T-helper 1 cell treated with Interleukin-12 subunit alpha and Interleukin-12 subunit beta and Interleukin-4 antibody, amounts not matched to agents 30 ng/mL and 1 ng/mL, for 36 hours (primary cell): Measurements from ENCODE around the gene TSPAN9. TPM values are rescaled to one million over a fixed set of nuclear protein-coding genes. Genes with fewer than 3 reads are reported as not detected.

Source experiments
- intact Hi-C: fragments of 100-400 bp; cut with micrococcal nuclease; formaldehyde crosslinking; loops from one replicate; pipeline ENCODE4 v1.15.1; 2024
- total RNA-seq: library from RNA; stranded (reverse); gene quantifications from 2 replicates; pipeline ENCODE4 v1.2.3, GENCODE V29; 2022

TSPAN9 gene
- total RNA-seq, 1 donor from 2014 or later = not detected

DNA sequence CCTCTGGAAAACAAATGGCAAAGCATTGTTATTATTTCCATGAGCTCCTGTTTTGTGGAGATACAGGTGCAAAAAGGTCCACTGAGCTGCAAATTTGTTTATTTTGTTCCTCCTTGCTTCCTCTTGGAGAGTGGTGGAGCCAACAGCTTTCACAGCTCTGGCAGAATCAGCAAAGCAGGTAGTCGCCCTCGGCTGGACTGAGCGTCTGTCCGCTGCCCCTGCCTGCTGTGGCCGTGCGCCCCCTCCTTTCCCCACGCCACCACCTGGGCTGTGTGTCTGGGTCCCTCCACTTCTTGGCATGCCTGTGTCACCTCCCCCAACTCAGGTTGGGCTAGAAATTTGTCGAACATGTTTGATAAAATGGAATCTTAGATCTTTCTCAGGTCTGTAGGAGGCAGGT lies 188.2 kb downstream of the TSPAN9 start:
- intact Hi-C loops = no loop called here

GRCh38 chr12:3266638-3267037 lies 189.5 kb downstream of the TSPAN9 start:
- intact Hi-C loops = no loop called here

DNA sequence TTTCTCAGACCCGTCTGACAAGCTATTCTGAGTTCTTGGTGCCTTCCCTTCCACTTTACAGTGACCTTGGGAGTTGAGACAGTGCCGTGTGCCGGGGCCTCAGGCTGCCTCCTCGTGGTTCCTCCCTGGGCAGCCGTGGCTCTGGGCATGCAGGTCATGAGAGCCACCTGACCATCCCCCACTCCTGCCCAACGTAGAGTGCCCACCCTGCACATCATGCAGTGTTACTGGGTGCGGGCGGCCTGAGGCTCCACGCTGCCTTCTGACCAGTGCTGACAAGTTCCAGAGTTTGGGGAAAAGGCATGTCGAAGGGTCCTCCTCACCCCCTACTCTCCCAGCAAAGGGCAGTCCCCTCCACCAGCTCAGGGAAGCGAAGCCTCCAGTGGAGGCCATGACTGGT lies 190.5 kb downstream of the TSPAN9 start:
- intact Hi-C loops = no loop called here

- intact Hi-C loops = no loop called here
These were observed 192.4 kb downstream of the TSPAN9 start for GRCh38 chr12:3269594-3269993.

- intact Hi-C loops = no loop called here
These were observed 194.0 kb downstream of the TSPAN9 start for GRCh38 chr12:3271146-3271545.

DNA sequence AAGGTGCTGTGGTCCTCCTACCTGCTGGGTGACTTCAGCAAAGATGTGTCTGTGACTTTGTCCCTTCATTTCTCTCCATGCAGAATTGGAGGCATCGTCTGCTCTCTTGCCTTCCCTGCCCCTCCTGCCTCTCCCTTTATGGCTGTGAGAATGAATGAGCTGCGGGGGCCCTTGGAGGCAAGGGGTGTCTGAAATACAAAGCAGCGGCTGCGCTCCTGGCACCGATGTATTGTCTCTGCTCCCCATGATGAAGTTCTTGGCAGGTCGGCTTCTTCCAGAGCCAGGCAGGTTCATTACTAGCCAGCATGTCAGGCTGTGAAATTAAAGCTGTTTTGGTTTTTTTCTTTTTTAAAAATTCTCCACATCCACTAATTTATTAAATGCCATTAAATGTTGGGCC lies 194.5 kb downstream of the TSPAN9 start:
- intact Hi-C loops = no loop called here

DNA sequence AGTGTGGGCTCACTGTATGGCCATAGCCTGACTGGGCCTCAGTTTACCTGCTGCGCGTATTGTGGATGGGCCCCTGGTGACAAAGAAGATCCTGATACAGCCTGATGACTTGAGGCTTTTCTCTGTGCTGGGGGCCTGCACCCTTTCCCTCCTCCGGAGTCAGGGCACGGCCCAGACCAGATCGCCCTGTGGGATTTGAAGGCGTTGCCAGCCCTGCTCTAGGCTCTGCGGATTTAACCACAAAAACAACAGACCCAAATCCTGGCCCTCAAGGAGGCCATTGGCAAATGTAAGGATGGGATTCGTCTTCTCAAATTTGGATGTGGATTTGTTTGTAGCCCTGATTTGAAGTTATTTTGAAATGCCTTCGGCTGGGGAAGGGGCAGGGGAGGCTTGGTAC lies 195.8 kb downstream of the TSPAN9 start:
- intact Hi-C loops = no loop called here

DNA sequence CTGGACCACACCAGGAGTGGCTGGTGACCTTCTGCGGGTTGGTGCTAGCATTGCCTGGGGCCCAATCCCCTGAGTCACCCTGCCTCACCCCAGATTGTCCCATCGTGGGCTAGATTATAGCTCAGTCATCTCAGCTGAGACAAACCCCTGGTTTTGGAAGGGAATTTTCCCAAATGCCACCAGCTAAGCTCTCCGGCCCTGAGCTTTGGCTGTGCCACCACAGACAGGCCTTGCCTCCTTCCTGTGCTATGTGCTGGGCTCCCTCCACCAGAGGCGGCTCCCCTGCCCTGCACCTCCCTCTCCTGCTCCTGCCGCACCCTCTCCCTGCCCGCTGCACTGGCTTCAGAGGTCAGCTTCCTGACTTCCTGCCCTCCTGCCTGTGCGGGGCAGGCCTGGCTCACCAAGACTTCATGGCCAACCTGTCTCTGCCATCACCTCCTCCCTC lies 196.3 kb downstream of the TSPAN9 start:
- intact Hi-C loops = no loop called here

DNA sequence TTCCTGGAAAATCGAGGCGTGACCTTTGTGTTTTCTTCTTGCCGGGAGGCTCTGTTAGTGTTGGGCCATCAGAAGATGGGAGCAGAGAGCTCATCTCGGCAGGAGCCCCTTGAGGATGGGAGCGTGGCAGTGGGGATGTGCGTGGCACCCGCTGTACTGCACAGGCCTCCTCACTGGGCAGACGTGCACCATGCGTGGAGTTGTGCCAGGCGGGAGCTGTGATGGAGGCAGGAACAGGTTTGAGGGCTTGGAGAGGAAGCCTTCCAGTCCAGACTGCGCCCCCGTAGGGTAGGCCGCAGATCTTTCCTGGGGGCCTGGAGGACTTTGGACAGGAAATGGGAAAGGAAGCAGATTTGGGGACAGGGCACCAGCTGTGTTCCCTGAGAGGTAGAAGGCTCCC lies 197.5 kb downstream of the TSPAN9 start:
- intact Hi-C loops = loop anchor here (1.0 kb wide), 1 partner anchor 201 kb away; no protein-coding TSS in a partner anchor

GRCh38 chr12:3275171-3276041 lies 198.2 kb downstream of the TSPAN9 start:
- intact Hi-C loops = loop anchor here (1.0 kb wide), 1 partner anchor 202 kb away; no protein-coding TSS in a partner anchor

DNA sequence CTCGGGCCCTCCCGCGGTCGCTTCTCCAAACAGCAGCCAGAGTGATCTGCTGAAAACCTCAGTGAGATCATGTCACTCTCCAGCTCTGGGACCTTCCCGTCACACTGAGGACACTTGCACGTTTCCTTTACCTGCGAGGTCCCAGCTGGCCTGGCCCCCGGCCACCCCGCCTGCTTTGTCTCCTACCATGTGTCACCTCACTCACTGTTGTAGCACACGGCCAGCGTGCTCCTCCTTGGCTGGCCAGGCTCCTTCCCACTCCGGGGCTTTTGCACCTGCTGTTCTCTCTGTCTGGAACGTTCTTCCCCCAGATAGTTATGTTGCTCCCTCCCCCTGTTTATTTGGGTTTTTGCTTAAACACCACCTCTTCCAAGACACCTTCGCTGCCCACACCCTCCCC lies 199.0 kb downstream of the TSPAN9 start:
- intact Hi-C loops = no loop called here

DNA sequence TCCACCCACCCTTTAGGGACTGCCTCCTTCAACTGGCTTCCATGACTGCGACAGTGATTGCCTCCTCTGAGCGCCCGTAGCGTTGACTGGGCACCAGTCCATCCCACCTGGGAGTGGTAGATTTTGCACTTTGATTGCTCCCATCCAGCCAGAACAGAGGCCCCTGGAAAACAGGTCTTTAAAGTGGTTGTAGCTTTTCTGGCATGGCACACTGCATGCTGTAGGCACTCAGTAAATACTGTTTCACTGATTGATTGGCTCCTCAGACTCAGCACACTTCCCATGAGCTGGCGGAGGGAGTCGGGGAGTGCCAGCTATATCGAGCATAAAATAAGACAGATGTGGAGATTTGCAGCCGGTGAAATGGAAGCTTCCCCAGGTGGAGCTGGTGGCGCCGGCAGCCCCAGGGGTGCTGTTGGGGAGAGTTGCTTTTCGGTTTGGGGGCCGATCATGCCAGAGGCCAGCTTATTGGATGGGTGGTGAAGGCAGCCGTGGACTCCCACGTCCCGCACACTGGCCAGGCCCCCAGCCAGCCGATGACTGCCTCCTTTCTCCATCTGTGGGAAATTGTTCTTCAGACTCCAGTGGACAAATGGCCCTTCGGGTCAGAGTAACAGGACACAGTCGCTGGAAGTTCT lies 200.2 kb downstream of the TSPAN9 start:
- intact Hi-C loops = no loop called here

GRCh38 chr12:3278681-3279414 lies 201.7 kb downstream of the TSPAN9 start:
- intact Hi-C loops = no loop called here

GRCh38 chr12:3279415-3279780 lies 202.2 kb downstream of the TSPAN9 start:
- intact Hi-C loops = no loop called here

GRCh38 chr12:3279832-3280231 lies 202.7 kb downstream of the TSPAN9 start:
- intact Hi-C loops = no loop called here

DNA sequence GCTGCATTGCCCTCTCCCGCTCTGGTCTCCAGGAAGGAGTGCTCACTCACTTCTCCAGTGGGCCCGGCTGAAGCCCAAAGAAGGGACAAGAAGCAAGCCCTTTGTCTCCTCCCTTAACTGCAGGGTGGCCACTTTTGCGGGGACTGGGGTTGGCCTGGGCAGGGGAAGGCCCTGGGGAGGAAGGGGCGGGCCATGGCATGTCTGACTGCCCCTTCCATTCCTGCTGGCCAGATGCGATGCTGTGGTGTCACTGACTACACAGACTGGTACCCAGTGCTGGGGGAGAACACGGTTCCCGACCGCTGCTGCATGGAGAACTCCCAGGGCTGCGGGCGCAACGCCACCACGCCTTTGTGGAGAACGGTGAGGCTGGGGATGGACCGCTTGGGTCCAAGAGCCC lies 203.8 kb downstream of the TSPAN9 start:
- intact Hi-C loops = no loop called here

DNA sequence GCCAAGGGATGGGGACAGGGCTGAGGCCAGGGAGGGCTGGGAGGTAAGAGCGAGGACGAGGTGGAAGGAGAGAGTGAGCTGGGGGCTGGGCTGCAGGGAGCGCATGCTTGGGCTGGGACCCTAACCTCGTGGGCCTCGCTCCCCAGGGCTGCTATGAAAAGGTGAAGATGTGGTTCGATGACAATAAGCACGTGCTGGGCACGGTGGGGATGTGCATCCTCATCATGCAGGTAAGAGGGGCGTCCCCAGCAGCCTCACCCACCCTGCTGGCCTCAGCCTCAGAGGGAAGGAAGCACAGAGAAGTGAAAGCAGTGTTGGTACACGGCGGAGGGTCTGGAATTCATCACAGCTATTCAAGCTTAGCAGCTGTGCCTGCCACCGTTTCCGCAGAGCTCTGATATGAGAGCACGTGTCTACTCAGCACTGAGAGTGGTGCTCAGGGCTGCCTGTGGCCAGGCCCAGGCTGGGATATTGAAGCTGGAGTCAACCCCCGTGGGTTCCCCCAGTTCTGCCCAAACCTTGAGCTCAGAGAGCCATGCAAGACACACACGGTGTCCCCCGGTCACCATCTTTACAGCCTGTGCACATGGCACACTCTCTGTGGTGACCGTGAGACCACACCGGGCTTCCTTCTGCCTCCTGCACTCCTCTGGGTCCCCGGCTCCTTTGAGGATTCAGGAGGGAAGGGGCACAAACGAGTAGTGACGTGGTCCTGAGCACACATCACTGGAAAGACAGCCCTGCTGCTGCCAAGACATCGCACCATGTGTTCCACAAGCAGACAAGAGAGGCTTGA lies 204.6 kb downstream of the TSPAN9 start:
- intact Hi-C loops = no loop called here

DNA sequence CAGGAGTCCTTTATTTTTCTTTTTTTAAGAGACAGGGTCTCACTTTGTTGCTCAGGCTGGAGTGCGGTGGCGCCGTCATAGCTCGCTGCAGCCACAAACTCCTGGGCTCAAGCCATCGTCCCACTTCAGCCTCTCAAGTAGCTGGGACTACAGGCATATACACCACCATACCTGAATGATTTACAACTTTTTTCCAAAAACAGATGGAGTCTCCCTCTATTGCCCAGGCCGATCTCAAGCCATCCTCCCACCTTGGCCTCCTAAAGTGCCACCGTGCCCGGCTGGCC lies 205.1 kb downstream of the TSPAN9 start:
- intact Hi-C loops = no loop called here

DNA sequence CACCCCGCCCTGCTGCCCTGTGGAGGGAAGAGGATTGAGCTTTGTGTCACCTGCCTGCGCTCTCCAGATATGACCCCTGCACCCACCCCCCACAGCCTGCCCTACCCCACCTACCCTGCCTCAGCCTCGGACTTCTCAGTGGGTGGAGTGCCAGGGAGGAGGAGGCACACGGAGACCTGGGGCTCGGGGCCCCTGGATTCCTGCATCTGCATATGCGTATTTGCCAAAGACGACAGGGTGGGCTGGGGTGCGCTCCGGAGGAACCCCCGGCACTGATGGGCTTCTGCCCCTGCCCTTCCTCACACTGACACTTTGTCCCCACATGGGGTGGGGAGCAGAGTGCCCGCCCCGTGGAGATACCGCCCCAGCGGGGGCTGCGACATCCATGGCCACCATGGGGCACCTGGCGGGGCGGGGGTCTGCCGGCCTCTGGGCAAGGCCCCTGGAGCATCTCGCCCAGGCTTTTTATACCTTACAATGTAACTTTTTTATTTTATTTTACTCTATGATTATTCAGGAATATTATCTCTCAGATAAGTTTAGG lies 206.0 kb downstream of the TSPAN9 start:
- intact Hi-C loops = no loop called here

DNA sequence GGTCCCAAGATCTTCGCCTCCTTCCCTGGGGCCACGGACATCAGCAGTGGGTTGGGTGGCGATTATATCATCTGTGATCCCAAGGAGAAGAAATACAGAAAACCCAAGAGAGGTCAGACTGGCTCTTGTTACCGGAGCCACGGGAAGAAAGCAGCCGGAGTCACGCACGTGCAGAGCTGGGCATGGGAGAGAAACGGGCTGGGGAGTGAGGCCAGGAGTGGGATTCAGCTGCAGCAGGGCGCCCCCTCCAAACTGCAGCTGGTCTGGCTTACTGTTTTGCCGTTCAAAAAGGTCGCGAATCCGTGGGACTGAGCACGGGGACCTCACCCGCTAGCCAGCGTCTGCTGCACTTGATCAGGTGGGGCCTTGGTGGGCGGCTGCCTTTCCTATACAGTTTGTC lies 207.2 kb downstream of the TSPAN9 start:
- intact Hi-C loops = no loop called here

- intact Hi-C loops = no loop called here
These were observed 208.4 kb downstream of the TSPAN9 start for GRCh38 chr12:3285570-3285969.
